Hematopoietic multipotent progenitor cell treated with erythropoietin and hydrocortisone succinate and interleukin-3 and kit ligand, for 17 days (in vitro differentiated cells): Measurements from ENCODE around the gene LMOD1.
"Not testable (repeated sequence)": the region's sequence is repeated elsewhere in the genome, so short reads cannot be mapped to it uniquely, and the experiment has no call there.

Experiments used
- DNase-seq: peaks from one replicate; pipeline ENCODE4 v3.0.0-alpha.2; 2015; ENCODE audit warnings: low spot score

The LMOD1 gene

DNA sequence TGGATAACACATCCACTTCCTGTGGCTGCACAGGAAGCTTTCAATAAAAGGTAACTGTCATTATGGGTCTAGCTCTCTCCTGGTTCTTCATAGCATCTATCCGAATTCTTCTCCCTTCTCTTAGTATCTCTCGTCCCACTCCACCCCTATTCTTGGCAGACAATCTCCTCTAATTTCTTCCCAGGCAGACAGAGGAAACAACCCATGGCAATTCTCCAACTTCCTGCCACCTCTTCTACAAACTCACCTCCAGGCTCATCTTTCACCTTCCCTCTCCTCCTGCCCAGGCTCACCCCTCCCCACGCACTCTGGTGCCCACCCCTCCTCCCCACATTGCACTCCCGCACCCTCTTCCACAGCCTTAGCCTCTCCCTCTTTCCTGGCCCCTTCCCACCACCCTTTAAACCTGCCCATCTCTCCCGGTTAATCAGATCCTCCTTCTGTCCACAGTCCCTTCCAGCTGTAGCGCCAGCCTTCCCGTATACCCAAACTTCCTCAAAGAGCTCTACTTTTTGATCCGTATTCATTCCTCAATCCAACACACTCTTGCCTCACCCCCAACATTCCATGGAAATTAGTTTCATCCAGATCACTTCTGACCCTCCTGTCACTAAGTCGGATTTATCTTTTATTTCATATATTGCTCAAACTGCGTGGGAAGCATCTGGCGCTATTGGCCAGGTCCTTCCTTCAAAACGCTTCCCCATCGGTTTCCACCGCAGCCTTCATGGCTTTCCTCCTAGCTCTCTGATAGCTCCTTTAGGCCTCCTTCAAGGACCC, 31.7 kb downstream of the LMOD1 start:
- no peak for DNase-seq

DNA sequence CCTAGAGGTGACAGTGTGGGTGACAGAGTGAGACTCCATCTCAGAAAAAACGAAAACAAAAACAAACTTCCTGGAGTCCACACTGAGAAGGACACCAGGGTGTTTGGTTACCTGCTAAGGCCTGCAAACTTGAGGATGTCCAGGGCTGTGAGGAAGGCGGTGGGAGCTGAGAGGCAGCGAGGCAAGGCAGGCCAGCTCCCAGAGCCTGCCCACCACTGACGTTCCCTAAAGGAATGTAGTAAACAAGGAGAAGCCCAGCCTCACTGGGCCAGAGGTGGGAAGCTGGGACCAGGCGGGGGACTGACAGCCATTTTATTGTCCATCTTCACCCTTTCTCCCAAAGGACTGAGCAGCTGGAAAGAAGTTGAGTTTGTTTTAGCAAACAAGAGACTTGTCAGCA, 33.5 kb downstream of the LMOD1 start:
- no peak for DNase-seq

- no peak for DNase-seq
These were observed 34.3 kb downstream of the LMOD1 start for GRCh38 chr1:201911826-201912571.

DNA sequence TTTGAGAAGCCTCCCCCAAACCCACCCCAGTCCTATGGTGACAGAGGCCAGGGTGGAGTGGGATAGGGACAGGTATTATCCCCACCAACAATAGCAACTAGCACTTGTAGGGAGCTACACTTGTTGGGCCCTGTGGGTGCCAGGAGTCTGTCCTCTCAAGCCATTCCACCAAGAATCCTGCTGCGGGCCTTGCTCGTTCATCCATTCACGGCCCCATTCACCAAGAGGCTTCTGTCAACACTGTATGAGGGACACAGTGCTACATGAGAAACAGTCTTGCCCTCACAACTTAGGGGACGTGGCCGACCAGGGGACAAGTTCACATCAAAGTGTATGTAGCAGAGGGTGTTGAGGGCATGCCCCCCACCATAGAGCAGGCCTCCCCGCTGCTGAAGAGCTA, 38.7 kb downstream of the LMOD1 start:
- no peak for DNase-seq

DNA sequence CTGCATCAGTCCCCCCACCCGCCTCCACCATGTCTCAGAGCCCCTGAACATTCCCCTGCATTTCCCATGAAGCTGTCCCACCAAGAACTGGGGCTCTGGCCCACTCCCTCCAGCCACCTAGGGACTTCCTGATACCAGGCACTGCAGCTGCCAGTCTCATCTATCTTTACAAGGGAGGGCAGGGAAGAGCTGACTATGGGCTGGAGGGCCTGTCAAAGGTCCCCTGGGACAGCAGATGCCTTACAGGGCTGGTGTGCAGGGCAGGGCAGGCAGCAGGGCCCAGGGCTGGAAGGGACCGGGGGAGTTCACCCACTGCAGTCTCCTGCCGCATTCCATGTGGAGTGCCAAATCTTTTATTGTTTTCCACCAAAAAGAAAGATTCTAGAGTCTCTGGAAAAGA, 40.0 kb downstream of the LMOD1 start:
- DNase-seq = no peak

GRCh38 chr1:201905234-201905890, 41.0 kb downstream of the LMOD1 start:
- DNase-seq = no peak

- DNase-seq = no peak
These were observed 41.8 kb downstream of the LMOD1 start for GRCh38 chr1:201904579-201904978.

- DNase-seq = no peak
These were observed 43.2 kb downstream of the LMOD1 start for GRCh38 chr1:201903135-201903534.

DNA sequence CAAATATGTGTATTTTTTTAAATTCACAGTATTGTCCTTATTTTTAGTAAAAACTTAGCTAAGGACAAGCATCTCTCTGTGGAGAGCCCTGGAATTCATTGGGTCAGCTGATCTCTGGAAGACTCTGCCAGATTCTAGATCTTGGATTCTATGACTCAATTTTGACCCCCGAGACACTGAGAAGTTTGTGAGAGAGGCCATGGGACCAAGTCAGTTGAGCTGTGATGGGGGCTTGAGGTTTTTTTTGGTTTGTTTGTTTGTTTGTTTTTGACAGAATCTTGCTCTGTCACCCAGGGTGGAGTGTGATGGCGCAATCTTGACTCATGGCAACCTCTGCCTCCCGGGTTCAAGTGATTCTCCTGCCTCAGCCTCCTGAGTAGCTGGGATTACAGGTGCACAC, 44.1 kb downstream of the LMOD1 start:
- DNase-seq = no peak

DNA sequence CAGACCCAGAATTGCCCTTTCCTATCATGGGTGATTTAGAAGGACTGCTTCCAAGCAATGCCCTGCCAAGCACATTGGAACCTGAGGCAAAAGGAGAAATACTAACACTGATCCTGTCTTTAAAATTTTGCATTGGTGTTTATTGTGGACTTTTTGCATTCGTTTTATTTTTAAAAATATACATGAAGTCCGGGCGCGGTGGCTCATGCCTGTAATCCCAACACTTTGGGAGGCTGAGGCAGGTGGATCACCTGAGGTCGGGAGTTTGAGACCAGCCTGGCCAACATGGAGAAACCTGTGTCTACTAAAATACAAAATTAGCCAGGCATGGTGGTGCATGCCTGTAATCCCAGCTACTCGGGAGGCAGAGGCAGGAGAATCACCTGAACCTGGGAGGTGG, 45.3 kb downstream of the LMOD1 start:
- DNase-seq = not testable (repeated sequence)

- no peak for DNase-seq
These were observed 45.9 kb downstream of the LMOD1 start for GRCh38 chr1:201900476-201900875.

- no peak for DNase-seq
These were observed 46.5 kb downstream of the LMOD1 start for GRCh38 chr1:201899683-201900429.

- no peak for DNase-seq
These were observed 47.4 kb downstream of the LMOD1 start for GRCh38 chr1:201898992-201899391.

DNA sequence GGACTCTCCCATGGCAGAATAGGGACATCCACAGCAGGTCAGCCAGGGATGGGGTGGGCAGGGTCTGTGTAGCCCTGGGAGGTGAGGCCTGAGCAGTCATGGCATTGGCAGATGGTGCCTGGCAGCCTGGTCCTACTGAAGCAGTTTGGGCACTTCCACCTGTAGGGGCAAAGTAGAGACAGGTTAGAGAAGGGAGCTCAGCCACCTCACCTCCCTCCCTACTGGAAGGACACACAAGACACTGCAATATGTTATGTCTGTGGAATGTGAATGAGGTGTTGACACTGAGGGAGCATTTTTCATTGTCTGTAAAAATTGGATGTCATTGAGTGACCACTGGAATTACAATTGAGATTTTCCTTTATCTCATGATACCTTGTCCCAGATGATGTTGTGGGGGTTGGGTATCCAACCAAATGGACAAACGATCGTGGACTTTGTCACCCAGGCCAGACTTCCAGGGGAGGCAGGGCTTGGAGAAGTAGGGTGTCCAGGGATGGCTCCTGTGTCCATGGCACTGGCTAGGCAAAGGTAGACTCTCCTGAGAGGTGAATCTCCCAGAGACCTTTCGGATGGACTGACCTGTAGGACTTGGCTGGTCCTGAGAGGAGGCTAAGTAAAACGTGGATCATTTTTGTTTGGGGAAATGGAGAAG, 48.0 kb downstream of the LMOD1 start:
- DNase-seq = no peak

GRCh38 chr1:201896951-201897391, 49.4 kb downstream of the LMOD1 start:
- DNase-seq = no peak

DNA sequence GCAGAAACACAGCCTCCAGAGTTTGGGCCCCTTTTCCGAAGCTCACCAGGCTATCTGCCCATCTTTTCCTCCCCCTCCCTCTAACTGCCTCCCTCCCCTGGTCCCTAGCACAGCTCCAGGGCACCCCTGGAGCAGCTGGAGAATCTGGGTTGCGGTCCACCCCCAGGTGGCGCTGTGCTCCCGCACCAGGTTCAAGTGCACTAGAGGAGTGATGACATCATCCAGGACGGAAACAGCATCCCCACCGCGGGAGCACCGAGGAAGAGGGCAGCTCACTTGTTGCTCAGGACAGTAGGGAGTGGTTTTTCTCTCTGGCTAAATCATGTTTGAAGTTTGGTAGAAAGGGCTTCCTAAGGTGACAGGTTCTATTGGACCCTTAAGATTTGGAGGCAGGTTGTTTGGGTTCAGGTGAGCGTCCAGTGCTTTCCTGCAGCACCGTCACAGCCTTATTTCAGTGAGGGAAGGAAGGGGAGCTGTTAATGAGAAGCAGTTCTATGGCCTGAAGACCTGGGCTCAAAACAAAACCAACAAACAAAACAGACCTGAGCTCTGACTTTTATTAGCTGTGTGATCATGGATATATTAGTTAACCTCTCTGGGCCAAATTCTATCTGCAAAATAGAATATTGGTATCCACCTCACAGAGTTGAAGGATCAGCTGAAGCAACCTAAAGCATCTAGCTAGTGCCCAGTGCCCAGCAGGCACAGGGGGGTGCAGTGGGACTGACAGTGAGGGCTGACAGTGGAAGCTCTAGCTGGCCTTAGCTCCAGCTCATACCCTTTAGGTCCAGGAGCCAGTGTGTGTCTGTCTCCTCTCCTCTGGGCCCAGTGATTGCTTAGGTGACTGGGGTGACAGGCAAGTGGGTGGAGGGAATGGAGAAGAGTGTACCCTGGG, 50.2 kb downstream of the LMOD1 start:
- peak; percentile 88 for DNase-seq

DNA sequence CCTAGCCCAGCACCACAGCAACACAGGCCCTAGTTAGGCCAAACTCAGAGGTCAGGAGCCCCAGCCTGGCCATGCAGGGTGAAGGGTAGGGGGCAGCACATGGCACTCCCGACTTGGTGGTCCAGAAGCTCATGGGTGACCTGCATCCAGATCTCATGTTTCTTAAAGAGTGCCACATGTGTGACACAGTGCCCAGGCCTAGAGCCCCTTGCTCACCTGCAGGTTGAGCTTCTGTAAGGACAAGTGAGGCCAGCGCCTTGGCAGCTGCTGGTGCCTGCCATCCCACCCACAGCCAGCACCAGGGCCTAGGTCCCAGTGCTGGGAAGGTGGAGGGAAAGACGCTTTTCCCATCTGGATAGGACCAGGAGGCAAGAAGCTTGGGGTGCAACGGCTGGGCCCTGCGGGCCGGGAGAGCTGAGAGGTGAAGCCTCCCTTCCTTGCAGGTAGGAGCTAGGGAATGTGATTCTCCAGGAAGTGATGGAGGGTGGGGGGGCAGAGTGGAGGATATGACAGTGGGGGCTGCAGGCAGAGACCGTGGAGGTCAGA, 51.2 kb downstream of the LMOD1 start:
- no peak for DNase-seq

GRCh38 chr1:201894343-201895119, 51.8 kb downstream of the LMOD1 start:
- DNase-seq = no peak

- DNase-seq = no peak
These were observed 52.9 kb downstream of the LMOD1 start for GRCh38 chr1:201893431-201893830.

DNA sequence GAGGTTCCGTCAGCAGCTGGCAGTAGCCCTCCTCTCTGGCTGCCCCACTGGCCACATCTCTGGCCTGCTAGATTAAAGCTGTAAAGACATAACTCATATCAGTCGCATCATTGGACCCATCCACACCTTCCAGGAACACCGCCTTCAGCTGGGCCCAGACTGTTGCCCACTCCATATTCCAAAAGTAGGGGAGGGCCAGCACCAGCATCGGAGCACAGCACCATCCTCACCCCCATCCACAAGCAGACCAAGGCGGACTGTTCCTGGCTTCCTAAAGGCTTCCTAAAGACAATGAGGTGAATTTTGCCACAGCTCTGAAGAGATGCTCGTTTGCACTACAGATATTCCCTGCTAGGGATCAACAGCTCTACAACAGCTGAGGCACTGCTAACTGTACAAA, 54.1 kb downstream of the LMOD1 start:
- no peak for DNase-seq
